SK-N-MC (cell line): ENCODE measurements around the gene SPRN.

Source experiments
- FOXP2 ChIP-seq: optimal IDR thresholded peaks from 2 replicates; pipeline ENCODE3; 2011; ENCODE audit warnings: mild to moderate bottlenecking, moderate library complexity; ENCODE audit not compliant: insufficient read depth; ENCODE audit errors: extremely low read length, control extremely low read depth
- POLR2AphosphoS5 ChIP-seq: IDR thresholded peaks from 2 replicates; pipeline ENCODE4 v1.6.1; 2012; ENCODE audit warnings: mild to moderate bottlenecking, low read depth, low read length, borderline replicate concordance

DNA sequence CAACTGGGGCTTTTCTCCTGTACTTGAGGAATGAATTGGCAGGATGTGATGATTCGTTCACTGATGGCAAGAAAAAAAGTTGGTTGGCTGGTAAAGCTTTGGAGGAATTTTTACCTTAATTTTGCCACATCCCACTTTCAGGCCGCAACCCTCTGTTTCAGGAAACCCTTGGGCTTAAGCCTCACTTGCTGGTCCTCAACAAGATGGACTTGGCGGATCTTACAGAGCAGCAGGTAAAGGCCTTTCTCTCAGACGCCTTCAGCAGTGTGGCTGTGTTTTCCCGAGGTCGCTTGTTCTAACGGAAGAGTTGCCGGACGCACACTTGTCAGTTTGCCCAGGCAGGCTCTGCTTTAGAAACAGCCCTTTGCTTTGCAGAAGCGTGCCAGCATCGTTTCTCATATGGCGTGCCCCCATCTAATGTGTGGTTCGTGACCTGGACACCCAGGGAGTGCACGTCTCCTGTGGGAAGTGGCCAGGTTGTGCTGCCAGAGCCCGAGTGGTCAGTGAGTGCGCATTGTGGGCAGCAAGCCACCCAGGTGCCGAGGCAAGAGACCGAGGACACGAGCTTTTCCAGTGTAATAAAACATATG lies 28.3 kb downstream of the SPRN start:
- no peak for TF ChIP-seq POLR2AphosphoS5
- no peak for TF ChIP-seq FOXP2
